PC-9 (cell line): ENCODE results near the gene LEP.

Experiments
- EZH2 ChIP-seq: fragments of 200-600 bp; sonication (generic); IDR thresholded peaks from 2 replicates; pipeline ENCODE4 v1.8.0; 2017; ENCODE audit warnings: antibody characterized with exemption, low read depth
- TF ChIP-seq, protein P1 (sequence below): fragments of 200-600 bp; sonication (generic); conservative IDR thresholded peaks from 2 replicates; pipeline ENCODE4 v1.6.1; 2017; ENCODE audit warnings: mixed run types, antibody characterized with exemption, mild to moderate bottlenecking, moderate library complexity

DNA sequence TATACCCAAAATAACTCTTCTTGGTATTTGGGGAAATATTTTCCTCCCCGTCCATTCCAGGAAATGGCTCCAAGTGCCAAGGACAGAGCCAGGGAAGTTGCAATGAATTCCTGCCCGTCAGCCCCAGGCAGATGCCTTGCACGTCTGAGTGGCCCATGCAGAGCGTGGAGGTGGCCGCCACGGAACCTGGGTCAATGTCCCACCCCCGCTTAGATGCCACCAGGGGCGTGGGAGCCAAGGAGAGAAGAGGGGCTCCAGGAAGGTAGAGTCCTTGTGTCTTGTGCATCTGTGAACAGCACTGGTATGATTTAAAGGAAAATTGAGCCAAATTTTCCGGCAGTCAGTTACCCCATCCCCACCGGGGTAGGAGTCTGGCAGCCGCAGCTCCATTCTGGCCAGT is 1.6 kb downstream of the LEP start:
- TF ChIP-seq, protein P1, sequence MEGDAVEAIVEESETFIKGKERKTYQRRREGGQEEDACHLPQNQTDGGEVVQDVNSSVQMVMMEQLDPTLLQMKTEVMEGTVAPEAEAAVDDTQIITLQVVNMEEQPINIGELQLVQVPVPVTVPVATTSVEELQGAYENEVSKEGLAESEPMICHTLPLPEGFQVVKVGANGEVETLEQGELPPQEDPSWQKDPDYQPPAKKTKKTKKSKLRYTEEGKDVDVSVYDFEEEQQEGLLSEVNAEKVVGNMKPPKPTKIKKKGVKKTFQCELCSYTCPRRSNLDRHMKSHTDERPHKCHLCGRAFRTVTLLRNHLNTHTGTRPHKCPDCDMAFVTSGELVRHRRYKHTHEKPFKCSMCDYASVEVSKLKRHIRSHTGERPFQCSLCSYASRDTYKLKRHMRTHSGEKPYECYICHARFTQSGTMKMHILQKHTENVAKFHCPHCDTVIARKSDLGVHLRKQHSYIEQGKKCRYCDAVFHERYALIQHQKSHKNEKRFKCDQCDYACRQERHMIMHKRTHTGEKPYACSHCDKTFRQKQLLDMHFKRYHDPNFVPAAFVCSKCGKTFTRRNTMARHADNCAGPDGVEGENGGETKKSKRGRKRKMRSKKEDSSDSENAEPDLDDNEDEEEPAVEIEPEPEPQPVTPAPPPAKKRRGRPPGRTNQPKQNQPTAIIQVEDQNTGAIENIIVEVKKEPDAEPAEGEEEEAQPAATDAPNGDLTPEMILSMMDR = no peak
- TF ChIP-seq EZH2 = no peak
